Lower leg skin (tissue), 4 donors: Measurements from ENCODE around the gene SRRM2. TPM values are rescaled to one million over a fixed set of nuclear protein-coding genes. Genes with fewer than 3 reads are reported as not detected.
"Not testable (repeated sequence)": the region's sequence is repeated elsewhere in the genome, so short reads cannot be mapped to it uniquely, and the experiment has no call there.

Experiments
- DNase-seq, 2 donors: peaks; one replicate each; pipeline ENCODE4 v3.0.0-alpha.2; 2019; ENCODE audit warnings: low spot score in 2 of 2
- H3K4me3 ChIP-seq: fragments of 200-600 bp; sonication (generic); 2 replicates; pipeline ENCODE4 v1.5.1; 2017; ENCODE audit warnings: mild to moderate bottlenecking, low read depth; ENCODE audit not compliant: poor library complexity, severe bottlenecking
- CTCF ChIP-seq, 3 donors: fragments of 450-650 bp; IDR thresholded peaks; one replicate each; pipeline ENCODE4 v1.5.1; 2016; ENCODE audit warnings: antibody characterized with exemption in 3 of 3, mild to moderate bottlenecking in 3 of 3, moderate library complexity in 2 of 3
- POLR2A ChIP-seq, 2 donors: fragments of 450-650 bp; IDR thresholded peaks; one replicate each; pipeline ENCODE4 v1.6.1; 2016 to 2017; ENCODE audit warnings: antibody characterized with exemption in 2 of 2, mild to moderate bottlenecking in 1 of 2, moderate library complexity in 1 of 2
- WGBS, 2 donors: methylation state at CpG; one replicate each; pipeline ENCODE4 v1.1.5; 2018; 5-methylcytosine and 5-hydroxymethylcytosine counted together
- intact Hi-C: fragments of 100-400 bp; cut with DNase I; formaldehyde crosslinking; loops from one replicate; pipeline ENCODE4 v1.15.0; 2023; ENCODE audit warnings: low total_unique reads
- total RNA-seq, 4 donors: library from RNA; depleted of rRNA; stranded (reverse); fragments of >200 nt; gene quantifications; one replicate each; pipeline ENCODE4 v1.1.0, GENCODE V29; 2016

The SRRM2 gene
- total RNA-seq, 4 donors from 2014 or later: 257 to 830 (median 272) TPM

GRCh38 chr16:2720719-2721633 is 31.5 kb upstream of the SRRM2 start:
- DNase-seq: peak; percentile 66 to 96
- intact Hi-C loops: no loop called here
- TF ChIP-seq CTCF (IDR thresholded peaks at IDR 0.05): no peak
- no peak for TF ChIP-seq POLR2A (IDR thresholded peaks at IDR 0.05)
- 2 to 6% methylated on average over 22 to 44 of the region's 99 CpGs for WGBS, 2 donors
- peak overlapping the region; percentile 45 for H3K4me3 ChIP-seq

- WGBS, 2 donors: 43% methylated on average over 14 of the region's 14 CpGs
- H3K4me3 ChIP-seq, DNase-seq, intact Hi-C loops: not testable (repeated sequence)
Measured at GRCh38 chr16:2721634-2722173, 30.7 kb upstream of the SRRM2 start.

DNA sequence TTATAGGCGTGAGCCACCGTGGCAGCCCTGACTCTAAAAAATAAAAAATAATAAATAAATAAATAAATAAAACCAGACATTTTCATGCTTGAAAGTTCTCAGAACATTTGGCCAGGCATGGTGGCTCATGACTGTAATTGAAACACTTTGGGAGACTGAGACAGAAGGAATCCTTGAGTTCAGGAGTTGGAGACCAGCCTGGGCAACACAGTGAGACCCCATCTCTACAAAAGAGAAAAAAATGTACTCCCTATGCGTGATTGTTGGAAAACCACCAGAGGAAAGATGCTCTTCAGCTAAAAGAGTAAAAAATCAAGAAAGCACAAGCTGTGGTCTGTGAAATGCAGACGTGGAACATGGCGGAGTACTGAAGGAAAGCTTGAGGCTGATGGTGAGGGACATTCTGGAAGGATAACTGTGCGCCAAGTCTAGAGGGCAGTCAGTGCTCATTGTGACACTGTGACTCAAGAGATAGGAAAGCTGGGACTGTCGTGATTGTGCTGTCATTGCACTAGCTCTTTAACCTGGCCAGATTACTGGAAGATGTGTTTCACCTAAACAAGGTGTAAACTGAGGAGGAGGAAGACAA is 28.3 kb upstream of the SRRM2 start:
- TF ChIP-seq POLR2A (IDR thresholded peaks at IDR 0.05) (no peak), CTCF (IDR thresholded peaks at IDR 0.05) (no peak)
- 80 to 87% methylated on average over 7 of the region's 7 CpGs for WGBS, 2 donors
- no peak overlapping the region for H3K4me3 ChIP-seq
- no peak for DNase-seq
- intact Hi-C loops: no loop called here

- intact Hi-C loops: no loop called here
- H3K4me3 ChIP-seq: no peak overlapping the region
- TF ChIP-seq POLR2A (IDR thresholded peaks at IDR 0.05) (no peak), CTCF (IDR thresholded peaks at IDR 0.05) (no peak)
- 71 to 72% methylated on average over 16 of the region's 16 CpGs for WGBS, 2 donors
- no peak for DNase-seq
Measured at GRCh38 chr16:2724816-2725348, 27.6 kb upstream of the SRRM2 start.

DNA sequence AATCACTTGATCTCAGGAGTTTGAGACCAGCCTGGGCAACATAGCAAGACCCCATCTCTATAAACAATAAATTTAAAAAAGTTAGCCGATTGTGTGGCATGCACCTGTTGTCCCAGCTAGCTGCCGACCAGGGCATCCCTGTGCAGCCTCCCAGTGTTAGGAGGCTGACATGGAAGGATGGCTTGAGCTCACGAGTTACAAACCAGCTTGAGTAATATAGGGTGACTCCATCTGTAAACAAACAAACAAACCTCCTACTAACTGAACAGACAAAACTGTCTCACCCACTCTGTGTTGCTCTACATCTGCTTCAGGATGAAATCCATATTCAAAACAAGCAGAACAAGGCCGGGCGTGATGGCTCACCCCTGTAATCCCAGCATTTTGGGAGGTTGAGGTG is 25.5 kb upstream of the SRRM2 start:
- H3K4me3 ChIP-seq: no peak overlapping the region
- TF ChIP-seq CTCF (IDR thresholded peaks at IDR 0.05): no peak
- TF ChIP-seq POLR2A (IDR thresholded peaks at IDR 0.05): no peak
- intact Hi-C loops: no loop called here
- no peak for DNase-seq
- 87 to 90% methylated on average over 5 of the region's 5 CpGs for WGBS, 2 donors

- no peak for TF ChIP-seq CTCF (IDR thresholded peaks at IDR 0.05)
- TF ChIP-seq POLR2A (IDR thresholded peaks at IDR 0.05): no peak
- no peak overlapping the region for H3K4me3 ChIP-seq
- DNase-seq: no peak
- WGBS, 2 donors: 81 to 86% methylated on average over 7 of the region's 7 CpGs
- intact Hi-C loops: no loop called here
Measured at GRCh38 chr16:2728034-2728433, 24.4 kb upstream of the SRRM2 start.
